Renal pelvis (tissue), 4 donors: ENCODE data around the gene TAF11L2. TPM values are rescaled to one million over a fixed set of nuclear protein-coding genes. Genes with fewer than 3 reads are reported as not detected.
"Not testable (repeated sequence)": the region's sequence is repeated elsewhere in the genome, so short reads cannot be mapped to it uniquely, and the experiment has no call there.

Source experiments
- DNase-seq: peaks from one replicate; pipeline ENCODE4 v3.0.0-alpha.2; 2013
- polyA plus RNA-seq, 3 donors: library from polyadenylated mRNA; unstranded; fragments of 120-200 nt; gene quantifications; one replicate each; pipeline ENCODE4 v1.2.1, GENCODE V29; 2013; ENCODE audit not compliant: insufficient read length in 3 of 3

The TAF11L2 gene
- polyA plus RNA-seq, 3 donors: not detected

DNA sequence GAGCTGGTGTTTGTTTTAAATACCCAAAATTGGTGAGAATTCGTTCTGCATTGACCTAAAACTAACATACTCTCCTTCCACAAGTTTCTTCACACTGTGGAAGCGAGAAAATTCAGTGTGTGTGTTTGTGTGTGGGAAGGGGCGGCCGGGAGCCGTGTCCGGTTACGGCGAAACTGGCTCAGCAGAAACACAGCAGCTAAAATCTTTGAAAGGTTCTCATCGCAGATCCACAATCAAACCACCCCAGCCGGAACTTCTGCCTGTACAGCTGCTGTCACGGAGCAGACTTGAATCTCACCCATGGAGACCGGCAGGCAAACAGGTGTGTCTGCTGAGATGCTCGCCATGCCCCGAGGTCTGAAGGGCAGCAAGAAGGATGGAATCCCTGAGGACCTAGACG is 26.9 kb downstream of the TAF11L2 start, which contains the start of gene TAF11L5:
Gene TAF11L5, plus strand, starts transcription at position 301 of the 400 bp plus-strand sequence.
- DNase-seq: not testable (repeated sequence)

- DNase-seq: not testable (repeated sequence)
These were observed 28.5 kb downstream of the TAF11L2 start for GRCh38 chr5:17526504-17526903.

DNA sequence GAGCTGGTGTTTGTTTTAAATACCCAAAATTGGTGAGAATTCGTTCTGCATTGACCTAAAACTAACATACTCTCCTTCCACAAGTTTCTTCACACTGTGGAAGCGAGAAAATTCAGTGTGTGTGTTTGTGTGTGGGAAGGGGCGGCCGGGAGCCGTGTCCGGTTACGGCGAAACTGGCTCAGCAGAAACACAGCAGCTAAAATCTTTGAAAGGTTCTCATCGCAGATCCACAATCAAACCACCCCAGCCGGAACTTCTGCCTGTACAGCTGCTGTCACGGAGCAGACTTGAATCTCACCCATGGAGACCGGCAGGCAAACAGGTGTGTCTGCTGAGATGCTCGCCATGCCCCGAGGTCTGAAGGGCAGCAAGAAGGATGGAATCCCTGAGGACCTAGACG is 30.3 kb downstream of the TAF11L2 start, which contains the start of gene TAF11L6:
Gene TAF11L6, plus strand, starts transcription at position 301 of the 400 bp plus-strand sequence.
- not testable (repeated sequence) for DNase-seq

Other genes with a start within 250 kb of the TAF11L2 start
- not detected for gene TAF11L3, start 20.1 kb downstream of the TAF11L2 start, polyA plus RNA-seq
- gene TAF11L4, start 23.6 kb downstream of the TAF11L2 start, polyA plus RNA-seq: not detected
- gene TAF11L5, start 27.0 kb downstream of the TAF11L2 start, polyA plus RNA-seq: not detected
- not detected for gene TAF11L6, start 30.4 kb downstream of the TAF11L2 start, polyA plus RNA-seq
- gene TAF11L7, start 87.5 kb downstream of the TAF11L2 start, polyA plus RNA-seq: not detected
- gene TAF11L8, start 92.7 kb downstream of the TAF11L2 start, polyA plus RNA-seq: not detected
- not detected for gene TAF11L9, start 96.2 kb downstream of the TAF11L2 start, polyA plus RNA-seq
- gene TAF11L10, start 99.6 kb downstream of the TAF11L2 start, polyA plus RNA-seq: not detected
- gene TAF11L11, start 106.0 kb downstream of the TAF11L2 start, polyA plus RNA-seq: not detected
- gene TAF11L12, start 112.2 kb downstream of the TAF11L2 start, polyA plus RNA-seq: not detected
- not detected for gene TAF11L13, start 133.9 kb downstream of the TAF11L2 start, polyA plus RNA-seq
- not detected for gene TAF11L14, start 136.2 kb downstream of the TAF11L2 start, polyA plus RNA-seq